Spleen (tissue), 7 donors: ENCODE results near the gene SLC35F6.
"Not testable (repeated sequence)": the region's sequence is repeated elsewhere in the genome, so short reads cannot be mapped to it uniquely, and the experiment has no call there.

Source experiments
- POLR2A ChIP-seq, 3 donors: fragments of 450-650 bp; IDR thresholded peaks; one replicate each; pipeline ENCODE4 v1.5.1; 2017; ENCODE audit warnings: antibody characterized with exemption in 3 of 3, mild to moderate bottlenecking in 1 of 3
- POLR2AphosphoS5 ChIP-seq, 3 donors: sonication (generic); formaldehyde crosslinking; IDR thresholded peaks; one replicate each; pipeline ENCODE4 v1.5.1; 2017; ENCODE audit warnings: antibody characterized with exemption in 3 of 3
- TF ChIP-seq, protein P1 (sequence below), 11 experiments: fragments of 200-600 bp in 7 of 11; fragments of 450-650 bp in 4 of 11; sonication (generic) in 4 of 11; IDR thresholded peaks in 8 of 11; conservative IDR thresholded peaks in 3 of 11; 1 replicate in 7 of 11; 2 replicates in 4 of 11; pipeline versions ENCODE4 v1.4.0 to v1.8.0; 2016 to 2021; ENCODE audit warnings: antibody characterized with exemption in 11 of 11, inconsistent platforms in 4 of 11, mild to moderate bottlenecking in 1 of 11
- donor health status: DM: no; HTN: no; CAD: no; lungs with moderate emphysema.
- donor health status: DM: no; HTN: no; CAD: no.
- donor health status: DM: no; HTN: no; CAD: no.

DNA sequence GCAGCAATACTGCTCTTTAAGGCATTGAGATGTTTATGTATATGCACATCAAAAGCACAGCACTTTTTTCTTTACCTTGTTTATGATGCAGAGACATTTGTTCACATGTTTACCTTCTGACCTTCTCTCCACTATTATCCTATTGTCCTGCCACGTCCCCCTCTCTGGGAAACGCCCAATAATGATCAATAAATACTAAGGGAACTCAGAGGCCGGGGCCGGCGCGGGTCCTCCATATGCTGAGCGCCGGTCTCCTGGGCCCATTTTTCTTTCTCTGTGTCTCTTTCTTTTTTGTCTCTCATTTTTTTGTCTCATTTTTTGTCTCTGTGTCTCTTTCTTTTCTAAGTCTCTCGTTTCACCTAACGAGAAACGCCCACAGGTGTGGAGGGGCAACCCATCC lies 13.6 kb upstream of the SLC35F6 start:
- TF ChIP-seq, protein P1, sequence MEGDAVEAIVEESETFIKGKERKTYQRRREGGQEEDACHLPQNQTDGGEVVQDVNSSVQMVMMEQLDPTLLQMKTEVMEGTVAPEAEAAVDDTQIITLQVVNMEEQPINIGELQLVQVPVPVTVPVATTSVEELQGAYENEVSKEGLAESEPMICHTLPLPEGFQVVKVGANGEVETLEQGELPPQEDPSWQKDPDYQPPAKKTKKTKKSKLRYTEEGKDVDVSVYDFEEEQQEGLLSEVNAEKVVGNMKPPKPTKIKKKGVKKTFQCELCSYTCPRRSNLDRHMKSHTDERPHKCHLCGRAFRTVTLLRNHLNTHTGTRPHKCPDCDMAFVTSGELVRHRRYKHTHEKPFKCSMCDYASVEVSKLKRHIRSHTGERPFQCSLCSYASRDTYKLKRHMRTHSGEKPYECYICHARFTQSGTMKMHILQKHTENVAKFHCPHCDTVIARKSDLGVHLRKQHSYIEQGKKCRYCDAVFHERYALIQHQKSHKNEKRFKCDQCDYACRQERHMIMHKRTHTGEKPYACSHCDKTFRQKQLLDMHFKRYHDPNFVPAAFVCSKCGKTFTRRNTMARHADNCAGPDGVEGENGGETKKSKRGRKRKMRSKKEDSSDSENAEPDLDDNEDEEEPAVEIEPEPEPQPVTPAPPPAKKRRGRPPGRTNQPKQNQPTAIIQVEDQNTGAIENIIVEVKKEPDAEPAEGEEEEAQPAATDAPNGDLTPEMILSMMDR (IDR thresholded peaks at IDR 0.05 in 8 of 11, conservative IDR thresholded peaks at IDR 0.05 in 3 of 11): not testable (repeated sequence)
- TF ChIP-seq POLR2A, POLR2AphosphoS5 (IDR thresholded peaks at IDR 0.05): not testable (repeated sequence)
